ENCODE data around the gene TIMP2.
A peak's percentile ranks its signal among the peaks of the same experiment; 100 is the strongest.

TIMP2 gene

DNA sequence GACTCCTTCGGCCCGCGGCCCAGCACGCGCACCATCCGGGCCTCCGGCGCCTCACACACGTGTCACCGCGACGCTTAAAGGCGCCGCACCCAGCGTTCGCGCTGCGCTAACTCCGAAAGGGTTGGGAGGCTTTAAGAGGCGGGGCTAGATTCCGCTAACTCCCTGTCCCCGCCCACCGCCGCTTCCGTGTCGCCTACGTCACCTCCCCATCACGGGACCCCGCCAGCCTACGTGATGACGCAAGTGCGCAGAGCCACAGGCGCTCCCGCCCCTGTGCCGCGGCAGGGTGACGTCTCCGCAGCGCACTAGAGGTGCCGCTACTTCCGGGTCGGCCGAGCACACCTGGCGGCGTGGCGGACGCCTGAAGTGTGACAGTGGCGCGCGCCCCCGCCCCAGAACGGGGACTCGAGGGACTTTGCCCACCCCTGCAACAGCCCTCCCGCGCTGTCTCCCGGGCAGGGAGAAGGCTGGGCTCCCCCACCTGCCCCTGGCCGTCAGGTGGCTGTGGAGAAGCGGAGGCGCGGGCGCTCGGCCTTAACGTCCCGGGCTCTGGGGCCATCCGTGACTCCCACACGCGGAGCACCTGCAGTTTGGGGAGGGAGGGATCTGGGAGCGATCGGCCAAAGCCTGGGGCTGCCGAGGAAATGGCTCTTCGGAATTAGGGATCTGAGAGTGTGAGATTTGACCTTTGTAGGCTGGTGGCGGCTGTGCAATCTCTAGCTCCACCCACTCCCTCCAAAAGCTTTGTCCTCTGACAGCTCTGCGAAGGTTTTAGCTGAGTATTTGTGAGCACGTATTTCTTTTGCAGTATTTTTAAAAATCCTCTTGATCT lies 84.2 kb downstream of the TIMP2 start, which contains the start of gene USP36:
Gene USP36, minus strand, starts transcription at position 35 of the 832 bp plus-strand sequence. CDS start 4,451 bp downstream, outside the sequence.
- TF ChIP-seq CTCF (IDR thresholded peaks at IDR 0.05; ENCODE audit: borderline replicate concordance, insufficient read depth, low read depth, low read length) = no peak
- peak within 1 kb of the TSS; percentile 82 for H3K4me3 ChIP-seq (ENCODE audit: low read depth, low read length)

DNA sequence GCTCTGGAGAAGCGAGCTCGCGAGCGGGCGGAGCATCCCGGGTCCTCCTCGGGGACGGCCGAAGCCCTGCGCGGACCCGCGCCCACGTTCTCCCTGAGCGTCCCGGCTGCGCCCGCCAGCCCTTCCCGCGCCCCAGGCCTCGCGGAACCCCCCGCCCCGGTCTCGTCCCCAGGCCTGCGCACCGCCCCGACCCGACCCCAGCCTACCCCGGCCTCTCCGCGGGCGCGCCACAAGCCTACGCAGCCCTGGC lies 84.7 kb downstream of the TIMP2 start:
- no peak for TF ChIP-seq CTCF (IDR thresholded peaks at IDR 0.05; ENCODE audit: borderline replicate concordance, insufficient read depth, low read depth, low read length)
- H3K4me3 ChIP-seq (ENCODE audit: low read depth, low read length) = peak overlapping the region; percentile 82

- peak overlapping the region; percentile 82 for H3K4me3 ChIP-seq (ENCODE audit: low read depth, low read length)
- TF ChIP-seq CTCF (IDR thresholded peaks at IDR 0.05; ENCODE audit: borderline replicate concordance, insufficient read depth, low read depth, low read length) = no peak
These were observed 85.2 kb downstream of the TIMP2 start for GRCh38 chr17:78839762-78840529.

DNA sequence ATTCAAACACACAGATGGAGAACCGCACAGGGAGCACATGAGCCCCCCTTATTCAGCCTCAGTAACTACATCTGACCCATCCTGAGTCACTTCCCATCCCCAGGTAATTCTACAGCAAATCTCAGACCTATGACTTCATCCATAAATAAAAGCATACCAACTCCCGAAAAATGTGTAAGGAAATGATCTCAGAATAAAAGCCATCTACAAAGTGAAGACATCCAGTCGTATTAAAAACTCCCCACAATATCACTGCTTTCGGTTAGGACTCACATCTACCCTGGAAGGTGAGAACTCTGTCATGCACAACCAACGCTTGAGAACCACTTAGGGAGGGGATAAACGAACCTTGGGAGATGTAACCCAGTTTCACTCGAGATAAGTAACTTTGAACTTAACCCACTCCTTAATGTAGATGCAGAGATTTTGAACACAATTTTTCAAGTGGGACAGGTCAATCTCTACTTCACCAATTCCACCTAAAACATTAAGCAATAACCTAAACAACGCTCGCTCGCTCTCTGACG lies 85.9 kb downstream of the TIMP2 start:
- TF ChIP-seq CTCF (IDR thresholded peaks at IDR 0.05; ENCODE audit: borderline replicate concordance, insufficient read depth, low read depth, low read length) = no peak
- peak overlapping the region; percentile 82 for H3K4me3 ChIP-seq (ENCODE audit: low read depth, low read length)

- no peak for TF ChIP-seq CTCF (IDR thresholded peaks at IDR 0.05; ENCODE audit: borderline replicate concordance, insufficient read depth, low read depth, low read length)
These were observed 86.6 kb downstream of the TIMP2 start for GRCh38 chr17:78838574-78839005.

DNA sequence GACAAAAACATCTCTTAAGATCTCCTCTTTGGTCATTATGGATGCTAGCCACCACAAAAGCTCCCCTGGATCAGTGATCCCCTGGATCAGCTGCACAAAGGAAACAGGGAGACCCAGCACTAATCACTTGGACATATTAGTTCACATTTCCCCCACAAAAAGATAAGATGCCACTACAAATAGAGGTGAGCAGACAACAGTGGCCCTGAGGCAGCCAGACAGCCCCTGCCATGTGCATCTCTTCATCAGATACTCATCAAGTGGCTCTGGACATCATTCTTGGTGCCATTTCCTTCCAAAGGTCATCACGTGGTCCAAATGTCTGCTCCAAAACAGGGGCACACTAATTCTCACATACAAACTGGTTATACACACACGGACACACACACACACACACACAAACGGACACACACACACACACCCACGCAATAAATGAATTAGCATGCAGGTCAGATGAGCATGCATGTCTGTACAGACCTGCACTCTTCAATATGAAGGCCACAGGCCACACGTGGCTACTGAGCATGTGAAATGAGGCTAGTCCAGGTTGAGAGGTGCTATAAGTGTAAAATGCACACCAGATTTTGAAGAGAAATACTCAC lies 88.7 kb downstream of the TIMP2 start:
- TF ChIP-seq CTCF (IDR thresholded peaks at IDR 0.05; ENCODE audit: borderline replicate concordance, insufficient read depth, low read depth, low read length) = no peak
- no peak overlapping the region for H3K4me3 ChIP-seq (ENCODE audit: low read depth, low read length)

More at GRCh38 chr17:78838574-78839005, 86.6 kb downstream of the TIMP2 start:
- H3K4me3 ChIP-seq (ENCODE audit: low read depth, low read length) = no peak overlapping the region

All from GM12875 (cell line).